CD14-positive monocyte (primary cell): ENCODE results near the gene TAPT1. TPM values are rescaled to one million over a fixed set of nuclear protein-coding genes. Genes with fewer than 3 reads are reported as not detected.

Source experiments
- DNase-seq, 3 donors: peaks; one replicate each; pipeline ENCODE4 v3.0.0-alpha.2; 2011 to 2022
- H2AFZ ChIP-seq: 2 replicates; pipeline ENCODE4 v1.6.0; 2012; ENCODE audit warnings: mild to moderate bottlenecking, low read depth, low read length, inconsistent platforms; ENCODE audit not compliant: insufficient read depth, poor library complexity, severe bottlenecking
- H3K27ac ChIP-seq, 2 donors: 1 replicate in 1 of 2; 2 replicates in 1 of 2; pipeline ENCODE4 v1.5.1; 2012 to 2013; ENCODE audit warnings: low read length in 2 of 2, control low read depth in 1 of 2, inconsistent platforms in 1 of 2, low read depth in 1 of 2, mild to moderate bottlenecking in 1 of 2
- H3K27me3 ChIP-seq, 2 donors: one replicate each; pipeline versions ENCODE4 v1.6.0 to v1.6.1; 2011 to 2013; ENCODE audit warnings: low read length in 2 of 2; ENCODE audit not compliant: control insufficient read depth in 2 of 2, insufficient read depth in 2 of 2
- H3K36me3 ChIP-seq, 2 donors: replicated peaks in 1 of 2; 1 replicate in 1 of 2; 2 replicates in 1 of 2; pipeline versions ENCODE4 v1.5.1 to v1.6.1; 2012 to 2013; ENCODE audit warnings: low read length in 2 of 2, control low read depth in 1 of 2, inconsistent platforms in 1 of 2, mild to moderate bottlenecking in 1 of 2; ENCODE audit not compliant: insufficient read depth in 2 of 2, control insufficient read depth in 1 of 2
- H3K4me1 ChIP-seq, 2 donors: 1 replicate in 1 of 2; 2 replicates in 1 of 2; pipeline versions ENCODE4 v1.5.1 to v1.6.1; 2012 to 2013; ENCODE audit warnings: low read length in 2 of 2, control low read depth in 1 of 2, inconsistent platforms in 1 of 2, mild to moderate bottlenecking in 1 of 2, moderate library complexity in 1 of 2; ENCODE audit not compliant: insufficient read depth in 2 of 2, control insufficient read depth in 1 of 2
- H3K4me2 ChIP-seq: replicated peaks from 2 replicates; pipeline ENCODE3; 2012; ENCODE audit warnings: low read length, moderate library complexity, mild to moderate bottlenecking; ENCODE audit not compliant: poor library complexity, severe bottlenecking; ENCODE audit errors: extremely low read depth
- H3K4me3 ChIP-seq, 3 experiments: fragments of 200-600 bp in 1 of 3; sonication (generic) in 1 of 3; replicated peaks in 1 of 3; 1 replicate in 2 of 3; 2 replicates in 1 of 3; pipeline ENCODE4 v1.5.1; 2011 to 2013; ENCODE audit warnings: low read length in 3 of 3, mild to moderate bottlenecking in 3 of 3, control low read depth in 2 of 3, low read depth in 2 of 3, inconsistent platforms in 1 of 3, moderate library complexity in 1 of 3
- H3K79me2 ChIP-seq: 2 replicates; pipeline ENCODE4 v1.6.0; 2012; ENCODE audit warnings: mild to moderate bottlenecking, control low read depth, inconsistent platforms, low read length, moderate library complexity; ENCODE audit not compliant: insufficient read depth
- H3K9ac ChIP-seq: 2 replicates; pipeline ENCODE4 v1.6.0; 2017; ENCODE audit warnings: low read length, mild to moderate bottlenecking; ENCODE audit not compliant: insufficient read depth, poor library complexity, severe bottlenecking
- H3K9me3 ChIP-seq, 2 donors: replicated peaks in 1 of 2; 1 replicate in 1 of 2; 2 replicates in 1 of 2; pipeline versions ENCODE4 v1.5.1 to v1.6.1; 2012 to 2013; ENCODE audit warnings: low read length in 2 of 2, control low read depth in 1 of 2; ENCODE audit not compliant: control insufficient read depth in 1 of 2, insufficient read depth in 1 of 2
- H4K20me1 ChIP-seq: 2 replicates; pipeline ENCODE4 v1.6.0; 2012; ENCODE audit warnings: mild to moderate bottlenecking, low read length, control low read depth, moderate library complexity; ENCODE audit not compliant: insufficient read depth
- H3K27ac Mint-ChIP-seq, 7 donors: one replicate each; pipeline ENCODE4 v1.8.0; 2020; ENCODE audit warnings: mild to moderate bottlenecking in 7 of 7, mixed read lengths in 7 of 7, moderate library complexity in 6 of 7, inconsistent platforms in 2 of 7
- H3K27me3 Mint-ChIP-seq, 3 donors: one replicate each; pipeline ENCODE4 v1.8.0; 2021 to 2022; ENCODE audit warnings: low read depth in 3 of 3, mild to moderate bottlenecking in 3 of 3, mixed read lengths in 3 of 3, moderate library complexity in 3 of 3, inconsistent platforms in 1 of 3
- H3K36me3 Mint-ChIP-seq, 2 donors: one replicate each; pipeline ENCODE4 v1.8.0; 2020; ENCODE audit warnings: mixed read lengths in 2 of 2, inconsistent platforms in 1 of 2, mild to moderate bottlenecking in 1 of 2
- H3K4me1 Mint-ChIP-seq: one replicate; pipeline ENCODE4 v1.8.0; 2020; ENCODE audit warnings: mild to moderate bottlenecking, mixed read lengths
- H3K4me3 Mint-ChIP-seq, 2 donors: one replicate each; pipeline ENCODE4 v1.8.0; 2020; ENCODE audit warnings: mild to moderate bottlenecking in 2 of 2, mixed read lengths in 2 of 2, moderate library complexity in 1 of 2
- H3K9me3 Mint-ChIP-seq, 7 donors: one replicate each; pipeline ENCODE4 v1.8.0; 2020 to 2022; ENCODE audit warnings: mixed read lengths in 7 of 7, mild to moderate bottlenecking in 6 of 7, moderate library complexity in 6 of 7, inconsistent platforms in 2 of 7
- WGBS: methylation state at CpG from one replicate; pipeline ENCODE4 v1.1.5; 2013; ENCODE audit warnings: missing lambda C conversion rate; ENCODE audit not compliant: insufficient coverage; 5-methylcytosine and 5-hydroxymethylcytosine counted together
- intact Hi-C, 2 donors: fragments of 100-400 bp; cut with micrococcal nuclease; formaldehyde crosslinking; loops; one replicate each; pipeline versions ENCODE4 v1.15.0 to v1.15.1; 2023
- polyA plus RNA-seq, 3 donors: library from polyadenylated mRNA; depleted of rRNA in 1 of 3; unstranded in 2 of 3; stranded (reverse) in 1 of 3; fragments of 300-500 nt in 2 of 3; fragments of >200 nt in 1 of 3; fragmentation: Illumina TruSeq in 2 of 3; gene quantifications; 1 replicate in 2 of 3; 2 replicates in 1 of 3; pipeline ENCODE4 v1.2.3, GENCODE V29; 2012 to 2021
- TF ChIP-seq, protein P1 (sequence below): fragments of 200-600 bp; IDR thresholded peaks from one replicate; pipeline ENCODE4 v1.8.0; 2022; ENCODE audit warnings: antibody characterized with exemption, mild to moderate bottlenecking

Gene TAPT1
- polyA plus RNA-seq, 3 donors: 15.2 to 18.4 (median 16.0) TPM

GRCh38 chr4:16133406-16133805 is 92.9 kb downstream of the TAPT1 start:
- intact Hi-C loops: no loop called here
- Mint-ChIP-seq H3K4me3 (no peak overlapping the region), H3K36me3 (no peaks in the 10 kb centered on the region), H3K27me3 (no peaks in the 10 kb centered on the region), H3K9me3 (peaks cover 4 to 16% (median 8%) of the 10 kb centered on the region in 7 donors), H3K27ac (no peak overlapping the region), H3K4me1 (no peaks in the 10 kb centered on the region)
- H3K27me3 ChIP-seq: no peaks in the 10 kb centered on the region
- H3K79me2 ChIP-seq: no peaks in the 10 kb centered on the region
- no peaks in the 10 kb centered on the region for H4K20me1 ChIP-seq
- no peaks in the 10 kb centered on the region for H3K4me1 ChIP-seq
- H3K36me3 ChIP-seq: no peaks in the 10 kb centered on the region
- WGBS: 100% methylated on average over 1 of the region's 1 CpG
- TF ChIP-seq, protein P1, sequence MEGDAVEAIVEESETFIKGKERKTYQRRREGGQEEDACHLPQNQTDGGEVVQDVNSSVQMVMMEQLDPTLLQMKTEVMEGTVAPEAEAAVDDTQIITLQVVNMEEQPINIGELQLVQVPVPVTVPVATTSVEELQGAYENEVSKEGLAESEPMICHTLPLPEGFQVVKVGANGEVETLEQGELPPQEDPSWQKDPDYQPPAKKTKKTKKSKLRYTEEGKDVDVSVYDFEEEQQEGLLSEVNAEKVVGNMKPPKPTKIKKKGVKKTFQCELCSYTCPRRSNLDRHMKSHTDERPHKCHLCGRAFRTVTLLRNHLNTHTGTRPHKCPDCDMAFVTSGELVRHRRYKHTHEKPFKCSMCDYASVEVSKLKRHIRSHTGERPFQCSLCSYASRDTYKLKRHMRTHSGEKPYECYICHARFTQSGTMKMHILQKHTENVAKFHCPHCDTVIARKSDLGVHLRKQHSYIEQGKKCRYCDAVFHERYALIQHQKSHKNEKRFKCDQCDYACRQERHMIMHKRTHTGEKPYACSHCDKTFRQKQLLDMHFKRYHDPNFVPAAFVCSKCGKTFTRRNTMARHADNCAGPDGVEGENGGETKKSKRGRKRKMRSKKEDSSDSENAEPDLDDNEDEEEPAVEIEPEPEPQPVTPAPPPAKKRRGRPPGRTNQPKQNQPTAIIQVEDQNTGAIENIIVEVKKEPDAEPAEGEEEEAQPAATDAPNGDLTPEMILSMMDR: no peak
- H3K9me3 ChIP-seq: peaks cover 0 to 13% of the 10 kb centered on the region in 2 donors
- H3K27ac ChIP-seq: no peak overlapping the region
- DNase-seq: no peak
- no peak overlapping the region for H2AFZ ChIP-seq
- no peak overlapping the region for H3K4me3 ChIP-seq
- H3K4me2 ChIP-seq: no peak overlapping the region
- H3K9ac ChIP-seq: no peak overlapping the region

GRCh38 chr4:16131293-16131692 is 95.0 kb downstream of the TAPT1 start:
- H3K36me3 Mint-ChIP-seq: no peaks in the 10 kb centered on the region
- intact Hi-C loops: no loop called here
- no peak overlapping the region for H3K4me3 Mint-ChIP-seq
- Histone ChIP-seq H3K4me2 (no peak overlapping the region), H3K4me3 (no peak overlapping the region), H4K20me1 (no peaks in the 10 kb centered on the region), H3K9ac (no peak overlapping the region), H3K4me1 (no peaks in the 10 kb centered on the region), H3K9me3 (peaks cover 0 to 13% of the 10 kb centered on the region in 2 donors), H3K79me2 (no peaks in the 10 kb centered on the region), H3K36me3 (no peaks in the 10 kb centered on the region), H3K27me3 (no peaks in the 10 kb centered on the region), H2AFZ (no peak overlapping the region), H3K27ac (no peak overlapping the region)
- H3K4me1 Mint-ChIP-seq: no peaks in the 10 kb centered on the region
- DNase-seq: no peak
- no CpG with 5 or more reads among the region's 1 CpG for WGBS
- H3K9me3 Mint-ChIP-seq: peaks cover 4 to 15% (median 8%) of the 10 kb centered on the region in 7 donors
- H3K27ac Mint-ChIP-seq: no peak overlapping the region
- TF ChIP-seq, protein P1: no peak
- no peaks in the 10 kb centered on the region for H3K27me3 Mint-ChIP-seq
